GM21515 (cell line): ENCODE results near the gene TCEA2.
"Not testable (repeated sequence)": the region's sequence is repeated elsewhere in the genome, so short reads cannot be mapped to it uniquely, and the experiment has no call there.

Experiments used
- ATAC-seq: cut with Tn5 transposase; IDR thresholded peaks from one replicate; pipeline ENCODE4 v1.9.1; 2021; ENCODE audit not compliant: unreplicated experiment

TCEA2 gene

DNA sequence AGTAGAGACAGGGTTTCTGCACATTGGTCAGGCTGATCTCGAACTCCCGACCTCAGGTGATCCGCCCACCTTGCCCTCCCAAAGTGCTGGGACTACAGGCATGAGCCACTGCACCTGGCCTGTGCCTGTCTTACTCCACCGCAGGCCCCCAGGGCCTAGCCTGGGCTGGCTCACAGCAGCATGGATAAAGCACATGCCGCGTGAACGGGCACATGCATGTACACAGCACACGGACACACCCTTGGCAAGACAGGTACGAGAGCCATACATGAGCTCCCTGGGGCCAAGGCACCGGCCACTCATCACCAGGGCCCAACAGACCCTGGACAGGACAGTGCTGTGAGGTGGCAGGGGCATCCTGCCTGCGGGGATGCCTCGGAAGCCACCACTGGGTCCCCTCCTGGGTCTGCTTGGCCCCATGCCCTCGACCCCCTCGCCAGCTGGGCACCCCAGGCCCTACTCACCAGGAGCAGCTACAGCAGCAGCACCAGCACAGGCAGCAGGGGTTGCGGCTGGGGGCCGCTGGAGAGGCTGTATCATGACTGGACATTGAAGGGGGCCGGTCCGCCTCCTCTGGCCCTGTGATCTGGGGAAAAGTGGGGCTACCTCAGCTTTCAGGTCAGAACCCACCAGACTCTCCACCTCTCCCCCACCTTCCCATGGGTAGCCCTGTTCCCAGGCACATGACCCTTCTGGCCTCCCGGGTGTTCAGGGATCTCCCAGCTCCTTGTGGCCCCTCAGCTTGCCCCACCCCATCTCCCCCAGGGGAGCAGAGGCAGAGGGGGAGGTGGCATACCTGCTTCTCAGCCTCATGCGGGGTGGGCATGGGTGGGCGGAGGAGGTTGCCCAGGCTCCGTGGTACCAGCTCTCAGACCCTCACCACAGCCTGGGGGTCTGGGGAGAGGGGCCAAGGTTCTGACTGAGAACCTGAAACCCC is 13.3 kb downstream of the TCEA2 start:
- no peak for ATAC-seq

DNA sequence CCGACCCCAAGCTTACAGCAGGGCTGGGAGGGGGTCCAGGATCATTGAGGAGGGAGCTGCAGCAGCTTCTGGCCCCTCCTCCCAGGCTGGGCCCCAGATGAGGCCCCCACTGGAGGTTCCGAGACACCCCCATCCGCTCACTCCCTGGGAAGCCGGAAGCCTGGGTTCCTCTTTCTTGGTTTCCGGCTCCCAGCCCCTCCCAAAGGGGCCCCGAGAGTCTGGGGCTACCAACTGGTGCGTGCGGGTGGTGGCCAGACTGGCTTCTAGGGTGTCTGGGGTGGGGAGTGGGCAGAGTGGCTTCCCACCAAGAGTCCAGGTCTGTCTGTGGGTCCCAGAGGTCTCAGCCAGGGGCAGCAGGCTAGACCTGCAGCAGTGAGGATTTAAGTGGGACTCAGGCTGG is 14.1 kb downstream of the TCEA2 start:
- no peak for ATAC-seq

DNA sequence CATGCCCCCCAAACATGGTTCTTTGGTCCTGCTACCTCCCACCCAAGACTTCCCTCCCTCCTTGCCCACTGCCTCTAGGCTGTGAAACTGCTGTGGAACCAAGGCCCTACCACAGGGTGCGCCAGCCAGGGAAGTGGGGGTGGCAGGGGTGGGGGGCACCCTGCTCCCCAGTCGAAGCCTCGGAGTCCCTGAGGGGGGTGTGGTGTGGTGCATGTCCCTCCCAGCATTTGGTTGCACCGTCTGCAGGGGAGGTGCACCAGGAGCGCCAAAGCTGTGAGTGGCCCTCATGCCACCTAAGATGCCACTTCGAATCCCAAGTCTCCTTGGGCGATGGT is 14.5 kb downstream of the TCEA2 start:
- no peak for ATAC-seq

DNA sequence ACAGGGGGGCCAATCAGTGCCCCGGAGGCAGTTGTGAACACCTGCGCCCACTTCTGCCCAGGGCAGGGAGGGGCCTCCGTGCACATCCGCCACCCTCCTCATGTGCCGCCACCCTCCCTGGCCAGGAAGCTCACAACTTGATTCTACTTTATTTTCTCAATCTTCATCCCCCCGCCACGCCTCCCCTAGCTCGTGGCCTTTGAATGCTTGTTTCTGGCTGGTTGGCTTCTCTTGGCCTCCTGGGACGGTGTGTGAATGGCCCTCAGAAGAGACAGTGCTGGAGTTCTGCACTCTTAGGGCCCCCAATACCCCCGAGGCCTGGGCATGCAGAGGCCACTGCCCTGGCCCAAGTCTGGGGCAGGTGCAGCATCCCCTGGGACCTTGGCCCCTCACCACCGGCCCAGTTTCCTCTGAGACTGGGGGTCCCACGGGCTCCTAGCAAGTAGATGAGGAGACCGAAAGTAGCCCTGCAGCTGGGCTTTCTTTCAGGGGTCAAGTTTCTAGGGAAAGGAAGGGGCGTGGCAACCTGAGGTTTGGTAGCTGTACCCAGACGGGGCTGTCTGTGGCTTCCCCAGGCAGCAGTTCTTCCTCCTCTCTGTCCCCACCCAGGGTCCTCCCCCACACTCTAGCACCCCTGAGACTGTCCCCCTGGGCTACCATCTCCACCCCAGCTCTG is 15.0 kb downstream of the TCEA2 start:
- ATAC-seq = no peak

DNA sequence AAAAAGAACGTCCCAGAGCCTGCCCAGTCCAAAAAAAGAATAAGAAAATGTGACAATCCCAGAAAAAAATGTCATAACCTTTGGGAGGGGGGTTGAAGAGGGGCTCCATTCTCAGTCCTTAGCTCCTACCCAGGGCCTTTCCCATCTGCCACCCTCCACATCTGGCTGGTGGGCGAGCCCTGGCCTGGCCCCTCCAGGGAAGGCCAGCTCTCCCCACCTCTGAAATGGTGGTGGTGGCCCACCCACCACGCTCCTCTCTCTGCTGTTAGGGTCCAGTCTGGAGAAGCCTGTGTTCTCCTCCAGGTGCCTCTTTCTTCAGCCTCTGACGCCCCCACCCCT is 15.9 kb downstream of the TCEA2 start:
- no peak for ATAC-seq

DNA sequence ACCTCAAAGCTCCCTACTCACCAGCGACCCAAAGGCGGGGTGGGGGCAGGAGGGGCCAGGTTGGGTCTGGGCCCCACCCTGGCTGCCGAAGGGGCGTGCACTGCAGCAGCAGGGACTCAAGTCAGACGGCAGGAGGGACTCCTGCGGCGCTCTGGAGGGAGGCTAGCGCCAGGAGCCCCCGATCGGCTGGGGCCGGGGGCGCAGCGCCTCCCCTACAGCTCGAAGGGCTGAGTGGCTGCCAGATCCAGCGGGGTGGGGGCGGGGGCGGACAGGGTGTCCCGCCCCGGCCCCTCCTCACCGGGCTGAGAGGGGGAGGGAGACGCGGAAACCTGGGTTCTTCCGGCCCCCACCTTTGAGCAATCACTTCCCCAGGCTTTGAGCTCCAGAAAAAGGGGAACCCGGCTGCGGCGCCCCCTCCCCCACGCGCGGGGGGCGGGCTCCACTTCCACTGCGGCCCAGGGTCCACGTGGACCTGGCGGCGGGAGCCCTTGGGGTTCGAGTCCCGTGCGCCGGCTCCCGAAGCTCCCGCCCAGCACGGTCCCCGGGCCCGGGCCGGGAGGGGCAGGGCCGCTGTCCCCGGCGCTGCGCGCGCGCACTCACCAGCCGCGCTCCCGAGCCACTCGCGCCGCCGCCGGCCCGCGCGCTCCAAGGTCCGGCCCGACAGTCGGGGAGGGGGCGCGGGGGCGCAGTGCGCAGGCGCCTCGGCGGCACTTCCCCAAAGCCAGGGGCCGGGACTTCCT is 16.4 kb downstream of the TCEA2 start, which contains the start of gene RGS19:
TSS of gene RGS19 (minus strand) at position 246 of the 740 bp plus-strand sequence. CDS start 2,632 bp downstream, outside the sequence.
- ATAC-seq = peak; percentile 43

DNA sequence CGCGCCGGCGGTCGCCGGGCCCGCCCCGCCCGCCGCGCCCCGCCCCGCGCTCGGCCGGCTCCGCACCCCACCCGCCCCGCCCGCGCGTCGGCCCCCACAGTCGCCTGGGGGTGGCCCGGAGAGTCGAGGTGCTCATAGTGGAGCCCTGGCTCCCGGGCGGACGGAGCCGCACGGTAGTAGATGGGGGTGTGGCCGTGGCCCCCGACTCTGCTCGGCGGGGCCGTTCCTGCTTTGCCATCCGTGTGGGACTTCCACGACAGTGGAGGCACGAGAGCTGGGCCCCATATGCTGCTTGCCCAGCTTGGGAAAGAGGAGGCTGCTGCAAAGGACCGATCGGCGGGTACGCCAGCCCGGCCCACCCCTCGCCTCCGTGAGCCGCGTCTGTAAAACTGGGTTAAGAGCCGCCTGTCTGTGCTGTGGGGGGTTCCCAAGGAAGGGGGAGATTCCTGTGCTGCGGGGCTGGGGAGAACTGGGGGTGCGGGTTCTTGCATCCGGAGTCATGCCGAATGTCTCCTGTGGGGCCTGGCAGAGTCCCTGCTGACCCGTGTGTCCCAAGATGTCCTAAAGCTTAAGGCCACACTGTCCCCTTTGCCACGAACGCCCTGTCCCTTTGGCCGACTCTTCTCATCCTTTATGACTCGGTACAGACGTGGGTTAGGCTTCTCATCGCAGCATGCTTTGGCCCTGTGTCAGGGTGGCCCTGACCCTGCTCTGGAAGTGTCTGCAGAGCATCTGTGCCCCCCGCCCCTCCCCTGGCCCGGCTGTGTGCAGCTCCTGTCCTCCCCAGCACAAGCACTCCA is 17.2 kb downstream of the TCEA2 start, which contains the start of gene OPRL1:
TSS of gene OPRL1 (plus strand) at position 70 of the 800 bp plus-strand sequence. CDS start 12,639 bp downstream, outside the sequence.
- no peak for ATAC-seq

DNA sequence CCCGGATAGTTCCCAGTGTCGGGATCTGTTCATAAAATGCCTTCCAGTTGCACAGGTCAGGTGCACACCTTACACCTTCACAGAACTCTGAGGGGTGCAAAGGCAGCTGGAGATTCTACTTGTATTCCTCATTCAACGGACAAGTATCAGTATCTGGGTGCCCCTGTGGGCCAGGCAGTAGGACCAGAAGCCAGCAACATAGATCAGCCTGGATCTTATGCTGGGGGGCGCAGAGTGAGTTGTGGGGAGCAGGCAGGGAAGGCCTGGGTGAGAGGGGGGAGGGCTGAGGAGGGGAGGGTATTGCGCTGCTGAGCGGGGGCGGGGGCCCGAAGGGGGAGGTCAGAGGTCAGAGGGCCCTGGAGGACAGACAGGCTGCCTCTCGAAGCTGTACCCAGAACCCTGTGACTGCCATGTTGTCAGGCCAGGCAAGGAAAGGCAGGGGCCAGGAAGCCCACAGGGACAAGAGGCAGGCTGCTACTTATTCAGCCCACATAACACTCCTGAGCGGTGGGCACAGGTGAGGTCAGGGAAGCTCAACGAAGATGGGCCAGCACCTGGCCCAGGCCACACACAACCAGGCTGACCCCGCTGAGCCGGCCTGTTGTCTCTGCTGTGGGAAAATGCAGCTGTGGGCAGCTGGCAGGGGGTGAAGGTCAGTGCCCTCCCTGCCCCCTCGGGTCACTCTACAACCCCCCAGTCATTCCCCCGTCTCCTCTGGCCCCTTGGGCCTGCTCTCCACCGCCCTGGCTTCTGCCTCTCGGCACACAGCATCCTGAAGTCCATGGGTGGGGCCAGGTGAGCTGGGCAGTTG is 18.0 kb downstream of the TCEA2 start:
- no peak for ATAC-seq

DNA sequence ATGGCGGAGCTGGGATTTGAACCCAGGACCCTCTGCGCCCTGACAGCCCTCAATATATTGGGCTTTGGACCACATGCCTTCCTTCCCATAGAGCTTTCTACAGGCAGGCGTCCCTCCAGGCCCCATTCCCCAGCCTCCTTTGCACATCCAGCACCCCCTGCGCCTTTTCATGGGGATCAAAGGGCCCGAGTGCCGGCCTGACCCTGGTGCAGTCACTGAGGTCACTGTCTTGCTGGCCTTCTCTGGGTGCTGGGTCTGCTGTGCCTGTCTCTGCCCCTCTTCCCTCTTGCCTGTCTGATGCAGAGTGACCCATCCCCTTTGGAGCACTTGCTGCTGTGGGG is 18.6 kb downstream of the TCEA2 start:
- no peak for ATAC-seq

DNA sequence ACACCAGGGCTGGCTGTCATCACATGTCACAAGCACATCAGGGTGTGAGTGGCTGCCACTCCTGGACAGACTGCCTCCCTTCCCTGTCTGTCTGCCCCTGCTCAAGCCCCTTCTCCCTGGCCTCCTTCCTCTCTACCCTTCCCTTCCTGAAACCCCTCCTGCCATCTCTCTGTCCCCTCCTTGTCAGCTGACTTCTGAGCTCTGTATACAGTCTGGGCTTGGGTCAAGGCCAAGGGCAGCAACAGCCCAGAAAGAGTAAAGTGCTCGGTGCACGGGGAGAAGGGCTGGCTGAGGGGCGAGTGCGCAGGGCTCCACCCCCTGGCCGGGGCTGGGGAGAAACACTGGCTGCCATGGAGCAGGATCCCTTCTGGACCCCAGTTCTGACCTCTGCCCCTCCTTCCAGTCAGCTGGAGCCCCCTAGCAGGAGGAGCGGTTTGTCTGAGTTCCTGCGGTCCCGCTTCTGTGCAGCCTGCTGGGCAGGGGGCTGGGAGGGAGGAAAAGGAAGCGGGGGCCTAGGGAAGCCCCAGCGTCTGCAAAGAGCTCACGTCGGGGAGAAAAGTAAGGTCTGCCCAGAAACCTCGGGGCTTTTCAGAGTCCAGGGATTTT is 19.2 kb downstream of the TCEA2 start:
- no peak for ATAC-seq

DNA sequence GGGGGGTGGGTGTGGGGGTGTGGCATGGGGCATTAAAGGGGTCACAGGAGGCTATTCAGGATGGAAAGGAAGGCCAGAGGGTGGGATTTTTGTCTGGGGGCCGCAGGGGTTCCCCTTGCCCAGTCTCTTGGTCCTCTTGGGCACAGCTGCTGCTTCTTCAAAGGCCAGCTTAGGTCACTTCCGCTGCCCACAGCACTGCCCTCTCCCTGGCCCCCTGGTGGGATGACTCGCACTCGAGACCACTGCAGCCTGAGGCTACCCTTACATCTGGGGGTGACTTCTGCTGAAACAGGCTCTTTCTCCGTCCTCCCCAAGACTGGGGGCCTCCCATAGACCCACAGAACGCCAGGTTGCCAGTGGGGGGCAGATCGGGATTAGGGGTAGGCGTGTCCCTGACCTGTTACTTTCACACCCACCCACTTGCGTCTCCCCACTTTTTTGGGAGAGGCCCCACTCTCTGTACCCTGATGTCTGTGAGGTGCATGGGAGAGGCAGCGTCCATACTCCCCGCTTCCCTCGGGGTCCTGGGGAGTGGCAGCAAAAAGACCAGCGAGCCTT is 19.9 kb downstream of the TCEA2 start:
- ATAC-seq = no peak

DNA sequence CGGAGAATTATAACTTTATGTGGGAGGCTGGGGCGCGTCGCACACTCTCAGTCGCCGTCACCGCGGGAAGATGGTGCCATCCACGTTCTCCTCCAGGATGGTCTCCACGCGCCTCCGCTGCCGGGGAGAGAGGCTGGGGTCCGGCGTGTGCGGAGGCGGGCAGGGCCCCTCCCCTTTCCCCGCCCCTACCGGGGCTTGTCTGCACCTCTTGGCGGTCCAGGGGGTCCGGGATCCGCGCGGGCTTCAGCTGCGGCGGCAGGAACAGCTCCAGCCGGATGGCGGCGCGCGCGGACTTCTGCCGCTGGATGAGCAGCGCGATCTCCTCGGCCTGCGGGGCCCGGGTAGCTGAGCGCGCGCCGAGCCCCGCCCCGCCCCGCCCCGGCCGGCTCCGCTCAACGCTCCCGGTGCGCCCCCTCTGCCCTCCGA is 20.4 kb downstream of the TCEA2 start:
- ATAC-seq = no peak

DNA sequence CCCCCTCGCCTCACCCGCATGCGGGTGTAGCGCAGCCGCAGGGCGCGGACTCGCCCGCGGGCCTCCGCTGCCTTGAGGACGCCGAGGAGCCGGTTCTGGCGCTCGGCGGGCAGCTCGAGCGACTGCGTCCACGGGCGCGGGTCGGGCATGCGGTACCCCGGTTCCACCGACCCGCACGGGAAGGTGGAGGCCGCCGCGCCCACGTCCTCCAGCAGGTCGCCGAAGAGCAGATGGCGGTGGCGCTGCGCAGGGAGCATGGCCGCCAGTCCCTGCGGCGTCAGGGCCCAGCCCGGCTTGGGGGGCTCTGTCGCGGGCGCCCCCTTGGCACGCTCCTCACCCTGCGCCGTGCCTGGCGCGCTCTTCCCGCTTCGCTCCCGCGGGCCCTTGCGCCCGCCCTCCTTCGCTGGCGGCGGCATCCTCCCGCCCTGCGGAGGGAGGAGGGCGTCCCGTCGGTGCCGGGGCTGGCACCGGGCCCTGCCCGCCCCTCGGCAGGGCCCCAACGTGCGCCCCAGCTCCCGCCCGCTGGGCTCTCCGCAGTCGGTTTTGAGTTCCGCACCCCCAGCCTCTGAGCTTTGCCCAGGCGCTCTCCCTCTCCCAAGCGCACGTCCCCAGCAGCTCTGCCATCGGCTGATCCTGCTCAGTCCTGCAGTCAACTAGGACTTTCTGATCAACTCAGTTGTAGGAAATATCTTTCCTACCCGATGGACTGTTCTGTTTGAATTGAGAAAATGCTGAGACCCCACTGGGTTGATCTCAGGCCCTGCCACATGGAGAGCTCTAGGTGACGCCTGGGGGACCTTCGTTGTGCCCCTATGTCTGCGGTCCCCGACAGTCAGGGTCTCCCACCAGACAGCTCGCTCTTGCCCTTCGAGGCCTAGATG is 21.0 kb downstream of the TCEA2 start, which contains the start of gene LKAAEAR1:
TSS of gene LKAAEAR1 (minus strand) at position 595 of the 881 bp plus-strand sequence. CDS start at position 416, 179 bp downstream.
- no peak for ATAC-seq

DNA sequence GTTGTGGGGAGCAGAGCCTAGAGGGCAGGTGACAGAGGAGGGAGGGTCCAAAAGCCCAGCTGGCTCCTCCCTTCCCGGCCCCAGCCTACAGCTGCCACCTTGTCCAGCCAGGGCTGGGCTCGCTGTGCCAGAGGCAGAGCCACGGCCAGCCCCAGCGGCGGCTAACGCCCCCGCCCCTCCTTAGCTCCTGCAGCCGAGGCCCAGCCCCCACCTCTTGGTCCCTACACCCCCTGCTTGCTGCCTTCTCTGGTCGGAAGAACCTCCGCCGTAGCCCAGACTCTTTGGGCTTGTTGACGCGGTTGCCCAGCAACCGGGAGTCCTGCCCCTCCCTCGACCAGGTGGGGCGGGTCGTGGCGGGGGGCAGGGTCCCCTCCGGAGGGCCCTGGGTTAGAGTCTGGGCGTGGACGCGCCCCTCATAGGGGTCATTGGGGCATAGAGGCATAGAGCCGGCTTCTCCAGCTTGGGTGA is 21.7 kb downstream of the TCEA2 start:
- ATAC-seq = no peak

DNA sequence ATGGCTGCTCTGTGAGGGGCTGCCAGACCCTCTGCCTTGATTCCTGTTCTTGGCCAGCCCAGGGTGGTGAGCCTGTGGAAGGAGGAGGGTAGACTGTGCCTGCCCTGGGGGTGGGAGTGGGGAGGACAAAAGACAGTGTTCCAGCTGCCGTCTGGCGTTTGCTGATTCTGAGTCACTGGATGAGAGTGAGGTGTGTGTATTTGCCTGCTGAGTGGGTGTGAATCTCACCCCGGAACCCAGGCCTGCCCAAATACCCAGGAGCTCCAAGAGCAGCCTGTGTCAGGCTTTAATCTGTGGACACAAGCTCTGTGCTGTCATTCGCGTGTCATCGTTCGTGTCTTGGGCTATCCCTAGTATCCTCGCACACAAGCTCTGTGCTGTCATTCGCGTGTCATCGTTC is 23.8 kb downstream of the TCEA2 start:
- no peak for ATAC-seq

DNA sequence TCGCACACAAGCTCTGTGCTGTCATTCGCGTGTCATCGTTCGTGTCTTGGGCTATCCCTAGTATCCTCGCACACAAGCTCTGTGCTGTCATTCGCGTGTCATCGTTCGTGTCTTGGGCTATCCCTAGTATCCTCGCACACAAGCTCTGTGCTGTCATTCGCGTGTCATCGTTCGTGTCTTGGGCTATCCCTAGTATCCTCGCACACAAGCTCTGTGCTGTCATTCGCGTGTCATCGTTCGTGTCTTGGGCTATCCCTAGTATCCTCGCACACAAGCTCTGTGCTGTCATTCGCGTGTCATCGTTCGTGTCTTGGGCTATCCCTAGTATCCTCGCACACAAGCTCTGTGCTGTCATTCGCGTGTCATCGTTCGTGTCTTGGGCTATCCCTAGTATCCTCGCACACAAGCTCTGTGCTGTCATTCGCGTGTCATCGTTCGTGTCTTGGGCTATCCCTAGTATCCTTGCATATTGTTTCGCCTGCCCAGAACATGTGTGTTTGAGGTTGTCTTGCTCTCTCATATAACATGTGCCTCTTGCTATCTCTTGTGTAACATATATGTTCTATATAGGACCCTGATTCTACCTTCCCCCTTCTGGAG is 24.3 kb downstream of the TCEA2 start:
- ATAC-seq = not testable (repeated sequence)

DNA sequence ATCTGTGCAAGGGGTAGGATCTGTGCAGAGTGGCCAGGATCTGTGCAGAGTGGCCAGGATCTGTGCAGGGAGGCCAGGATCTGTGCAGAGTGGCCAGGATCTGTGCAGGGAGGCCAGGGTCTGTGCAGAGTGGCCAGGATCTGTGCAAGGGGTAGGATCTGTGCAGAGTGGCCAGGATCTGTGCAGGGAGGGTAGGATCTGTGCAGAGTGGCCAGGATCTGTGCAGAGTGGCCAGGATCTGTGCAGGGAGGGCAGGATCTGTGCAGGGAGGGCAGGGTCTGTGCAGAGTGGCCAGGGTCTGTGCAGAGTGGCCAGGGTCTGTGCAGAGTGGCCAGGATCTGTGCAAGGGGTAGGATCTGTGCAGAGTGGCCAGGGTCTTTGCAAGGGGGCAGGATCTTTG is 25.6 kb downstream of the TCEA2 start:
- ATAC-seq = not testable (repeated sequence)

DNA sequence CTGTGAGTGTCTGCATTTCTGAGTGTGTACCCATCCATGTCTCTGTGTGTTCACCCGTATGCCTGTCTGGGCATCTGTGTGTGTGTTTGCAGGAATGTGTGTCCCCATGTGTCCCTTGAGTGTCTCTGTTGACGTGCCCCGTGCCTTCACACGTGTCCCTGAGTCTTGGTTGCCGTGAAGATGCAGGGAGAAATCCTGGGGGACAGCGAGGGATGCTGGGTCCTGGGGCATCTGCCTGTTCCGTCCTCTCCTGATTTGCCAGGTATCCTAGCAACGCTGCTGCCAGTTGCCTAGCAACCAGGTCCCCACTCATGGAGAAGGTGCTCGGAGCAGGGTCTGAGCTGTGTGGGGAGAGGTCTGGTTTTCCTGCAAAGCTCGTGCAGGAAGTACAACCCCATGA is 27.2 kb downstream of the TCEA2 start:
- no peak for ATAC-seq
